ENCODE data around the gene PTBP1. TPM values are rescaled to one million over a fixed set of nuclear protein-coding genes. Genes with fewer than 3 reads are reported as not detected.

PTBP1 gene
- total RNA-seq, 4 donors from 2014 or later, result 45.0 to 278 (median 106) TPM

DNA sequence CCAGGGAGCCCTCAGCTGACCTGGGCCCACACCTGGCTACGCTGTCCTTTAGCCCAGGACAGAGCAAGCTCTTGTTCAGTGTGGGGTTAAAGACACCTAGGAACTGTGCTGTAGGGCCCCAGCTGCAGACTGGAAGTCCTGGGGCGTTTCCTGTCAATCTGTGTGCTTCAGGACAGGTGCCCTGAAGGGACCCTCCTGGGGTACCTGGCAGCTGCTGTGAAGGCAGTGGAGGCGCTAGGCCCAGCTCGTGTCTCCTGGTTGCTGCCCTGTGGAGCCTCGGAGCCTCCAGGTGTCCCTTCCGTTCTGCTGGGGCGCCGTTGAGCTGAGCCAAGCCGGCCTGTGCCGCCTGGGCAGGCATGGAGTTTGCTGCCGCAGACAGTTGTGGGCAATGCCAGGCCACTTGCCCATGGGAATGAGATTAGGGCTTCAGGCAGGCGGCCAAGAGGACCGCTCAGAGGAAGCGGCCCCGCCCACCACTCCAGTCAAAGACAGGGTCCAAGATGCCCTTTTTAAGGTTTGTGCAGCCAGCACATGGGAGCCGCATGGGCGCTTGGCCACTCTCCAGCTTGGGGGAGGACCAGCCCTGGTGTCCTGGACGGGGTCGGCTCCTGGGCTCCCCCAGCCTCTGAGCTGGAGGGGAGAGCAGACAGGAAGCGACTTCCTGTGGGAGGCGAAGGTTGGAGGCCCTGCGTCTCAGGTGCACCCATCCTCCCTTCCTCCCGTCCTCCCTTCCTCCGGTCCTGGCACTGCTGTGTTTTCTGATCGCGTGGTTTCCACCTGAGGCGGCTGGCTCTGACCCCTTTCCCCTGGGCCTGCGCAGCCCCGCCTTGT, 4.0 kb downstream of the PTBP1 start:
- Histone ChIP-seq H3K27me3 (no peaks in the 10 kb centered on the region), H3K4me3 (peak overlapping the region in 1 of 2 donors; percentile 15), H3K36me3 (no peaks in the 10 kb centered on the region), H3K27ac (peak overlapping the region; percentile 33 to 41), H3K4me1 (peaks cover 28 to 46% of the 10 kb centered on the region in 2 donors), H3K9me3 (no peaks in the 10 kb centered on the region)
- intact Hi-C loops (cut with DNase I; ENCODE audit: low total_unique reads), result no loop called here
- no peak for TF ChIP-seq CTCF (IDR thresholded peaks at IDR 0.05)
- no peak for TF ChIP-seq POLR2A (IDR thresholded peaks at IDR 0.05)
- DNase-seq, result peak; percentile 59 to 64

GRCh38 chr19:801861-802497, 4.7 kb downstream of the PTBP1 start:
- H3K4me1 ChIP-seq, result peaks cover 27 to 46% of the 10 kb centered on the region in 2 donors
- H3K27ac ChIP-seq, result peak overlapping the region in 1 of 2 donors; percentile 33
- intact Hi-C loops (cut with DNase I; ENCODE audit: low total_unique reads), result no loop called here
- peak overlapping the region; percentile 10 to 15 for H3K4me3 ChIP-seq
- H3K36me3 ChIP-seq, result no peaks in the 10 kb centered on the region
- TF ChIP-seq POLR2A (IDR thresholded peaks at IDR 0.05), result no peak
- no peak for TF ChIP-seq CTCF (IDR thresholded peaks at IDR 0.05)
- no peaks in the 10 kb centered on the region for H3K9me3 ChIP-seq
- H3K27me3 ChIP-seq, result no peaks in the 10 kb centered on the region
- DNase-seq, result peak in 1 of 2 donors; percentile 52

DNA sequence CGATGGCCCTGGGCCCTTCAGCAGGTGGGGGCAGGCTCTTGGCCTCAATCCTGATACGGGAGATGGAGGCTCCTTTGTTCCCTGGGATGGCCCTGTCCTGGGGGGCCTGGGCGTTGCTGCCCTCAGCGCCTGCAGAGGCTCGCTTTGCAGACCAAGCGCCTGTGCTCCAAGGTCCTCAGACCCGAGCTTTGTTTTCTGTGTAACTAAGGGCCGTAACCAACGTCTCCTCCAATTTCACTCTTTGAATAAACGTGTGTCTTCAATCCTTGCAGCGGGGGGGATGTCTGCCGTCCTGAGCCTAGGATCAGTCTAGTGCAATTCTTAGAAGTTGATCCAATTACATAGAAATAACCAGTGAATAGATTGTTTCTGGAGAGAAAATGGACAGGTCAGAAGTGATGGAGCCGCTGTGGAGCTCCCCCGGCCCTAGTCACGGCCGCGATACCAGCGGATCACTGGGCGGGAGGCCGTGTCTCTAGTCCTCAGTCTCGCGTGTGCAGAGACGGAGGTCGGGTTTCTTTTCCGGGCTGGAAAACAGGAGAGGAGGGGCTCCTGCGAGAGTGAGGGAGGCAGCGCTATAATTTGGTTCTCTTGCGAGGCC, 5.3 kb downstream of the PTBP1 start:
- no peak for TF ChIP-seq CTCF (IDR thresholded peaks at IDR 0.05)
- TF ChIP-seq POLR2A (IDR thresholded peaks at IDR 0.05), result no peak
- no peak overlapping the region for H3K27ac ChIP-seq
- H3K27me3 ChIP-seq, result no peaks in the 10 kb centered on the region
- H3K36me3 ChIP-seq, result no peaks in the 10 kb centered on the region
- DNase-seq, result no peak
- H3K4me3 ChIP-seq, result no peak overlapping the region
- peaks cover 27 to 46% of the 10 kb centered on the region in 2 donors for H3K4me1 ChIP-seq
- intact Hi-C loops (cut with DNase I; ENCODE audit: low total_unique reads), result no loop called here
- no peaks in the 10 kb centered on the region for H3K9me3 ChIP-seq

DNA sequence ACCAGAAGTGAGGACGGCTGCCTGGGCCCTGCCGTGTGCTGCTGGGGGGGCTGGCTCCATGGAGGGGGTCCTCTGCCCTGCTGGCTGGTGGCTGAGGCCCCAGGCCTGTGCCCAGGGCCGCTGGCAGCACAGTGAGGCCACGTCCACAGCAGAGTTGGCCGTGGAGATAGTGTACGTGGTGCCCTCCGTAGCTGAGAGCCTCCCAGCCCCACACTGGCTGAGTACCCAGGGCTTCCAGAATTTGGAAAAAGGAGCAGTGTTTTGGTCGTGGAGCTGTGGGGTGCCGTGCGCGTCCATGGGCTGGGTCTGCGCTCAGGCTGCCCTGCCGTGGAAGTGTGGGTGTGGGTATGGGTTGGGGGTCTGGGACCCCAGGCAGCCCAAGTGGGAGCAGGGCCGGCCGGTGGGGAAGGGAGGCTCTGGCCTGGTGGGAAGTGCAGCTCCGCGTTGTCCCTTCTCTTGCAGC, 5.9 kb downstream of the PTBP1 start:
- H3K4me3 ChIP-seq, result no peak overlapping the region
- H3K9me3 ChIP-seq, result no peaks in the 10 kb centered on the region
- DNase-seq, result no peak
- no peaks in the 10 kb centered on the region for H3K27me3 ChIP-seq
- H3K4me1 ChIP-seq, result peaks cover 27 to 46% of the 10 kb centered on the region in 2 donors
- intact Hi-C loops (cut with DNase I; ENCODE audit: low total_unique reads), result no loop called here
- TF ChIP-seq CTCF (IDR thresholded peaks at IDR 0.05), result no peak
- TF ChIP-seq POLR2A (IDR thresholded peaks at IDR 0.05), result no peak
- H3K27ac ChIP-seq, result no peak overlapping the region
- no peaks in the 10 kb centered on the region for H3K36me3 ChIP-seq
